ENCODE data around the gene ARID3B. TPM values are rescaled to one million over a fixed set of nuclear protein-coding genes. Genes with fewer than 3 reads are reported as not detected.

The ARID3B gene
- total RNA-seq, 1 experiment from 2014 or later = 19.0 TPM

DNA sequence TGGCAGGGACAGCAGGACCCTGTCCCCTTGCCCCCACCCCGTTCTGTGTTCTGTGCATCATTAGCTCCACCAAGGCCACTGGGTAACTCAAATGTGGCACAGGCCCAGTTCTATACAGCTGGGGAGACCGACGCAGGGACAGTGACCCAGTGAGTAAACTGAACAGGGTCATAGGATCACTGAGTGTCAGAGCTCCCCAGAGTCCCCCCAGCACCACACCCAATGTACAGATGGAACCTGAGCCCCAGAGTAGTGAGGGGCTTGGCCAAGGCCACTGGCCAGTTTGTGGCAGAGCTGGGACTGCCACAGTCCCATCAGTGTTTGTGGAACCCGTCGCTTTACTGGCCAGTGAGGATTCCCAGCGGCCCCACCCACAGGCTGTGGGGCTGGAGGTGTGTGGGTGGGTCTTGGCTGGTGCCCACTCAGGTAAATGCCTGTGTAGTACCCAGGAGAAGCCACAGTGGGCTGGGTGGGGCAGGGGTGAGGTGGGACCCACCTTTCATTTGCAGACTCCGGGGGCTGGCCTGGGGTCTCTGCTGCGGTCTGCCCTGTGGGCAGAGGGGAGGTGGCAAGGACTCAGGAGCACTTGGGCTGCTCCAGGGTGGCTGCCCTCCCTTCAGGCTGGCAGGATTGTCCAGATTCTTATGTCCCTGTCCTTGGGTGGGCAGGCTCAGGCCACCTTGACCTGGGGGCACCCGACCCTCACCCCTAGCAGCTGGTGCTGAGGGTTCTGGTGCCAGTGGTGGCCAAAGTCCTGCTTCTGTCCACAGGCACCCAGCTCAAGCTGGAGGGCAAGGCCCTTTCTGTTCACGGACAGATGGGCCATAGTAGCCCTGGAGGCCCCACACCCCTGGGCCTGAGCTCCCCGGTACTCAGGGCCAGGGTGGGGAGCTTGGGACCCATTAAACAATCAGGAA is 63.0 kb downstream of the ARID3B start:
- POLR2A ChIA-PET (ENCODE audit: unreplicated experiment) = interaction anchor here (1.2 kb wide), 1 partner anchor 9 kb away, joined by 4 read pairs; no protein-coding TSS in a partner anchor
- no peaks in the 10 kb centered on the region for H3K4me1 ChIP-seq (ENCODE audit: insufficient read depth, low read length)
- intact Hi-C loops (cut with micrococcal nuclease) = no loop called here

GRCh38 chr15:74604983-74605794 is 64.2 kb downstream of the ARID3B start:
- Histone ChIP-seq H3K4me1 (ENCODE audit: insufficient read depth, low read length) (no peaks in the 10 kb centered on the region), H3K9ac (ENCODE audit: low read length) (no peak overlapping the region), H3K4me2 (ENCODE audit: low read length) (no peak overlapping the region), H3K9me3 (ENCODE audit: low read length) (no peaks in the 10 kb centered on the region), H3K4me3 (ENCODE audit: low read length) (no peak overlapping the region), H3K36me3 (ENCODE audit: low read depth, low read length) (no peaks in the 10 kb centered on the region), H3F3A (ENCODE audit: low read length, unreplicated experiment) (no peaks in the 10 kb centered on the region), H3K27me3 (ENCODE audit: low read length) (no peaks in the 10 kb centered on the region), H4K20me1 (ENCODE audit: low read length) (no peaks in the 10 kb centered on the region), H2AFZ (ENCODE audit: low read length) (no peak overlapping the region), H3K27ac (ENCODE audit: low read length) (no peak overlapping the region), H3K79me2 (ENCODE audit: low read length) (no peaks in the 10 kb centered on the region), H3K9me2 (replicated peaks; ENCODE audit: low read length) (no peaks in the 10 kb centered on the region)
- TF ChIP-seq EZH2phosphoT487 (IDR thresholded peaks at IDR 0.05; ENCODE audit: borderline replicate concordance, low read length) (no peak), EZH2 (IDR thresholded peaks at IDR 0.05; ENCODE audit: low read length, unreplicated experiment) (no peak)
- TF ChIP-seq, protein P1, sequence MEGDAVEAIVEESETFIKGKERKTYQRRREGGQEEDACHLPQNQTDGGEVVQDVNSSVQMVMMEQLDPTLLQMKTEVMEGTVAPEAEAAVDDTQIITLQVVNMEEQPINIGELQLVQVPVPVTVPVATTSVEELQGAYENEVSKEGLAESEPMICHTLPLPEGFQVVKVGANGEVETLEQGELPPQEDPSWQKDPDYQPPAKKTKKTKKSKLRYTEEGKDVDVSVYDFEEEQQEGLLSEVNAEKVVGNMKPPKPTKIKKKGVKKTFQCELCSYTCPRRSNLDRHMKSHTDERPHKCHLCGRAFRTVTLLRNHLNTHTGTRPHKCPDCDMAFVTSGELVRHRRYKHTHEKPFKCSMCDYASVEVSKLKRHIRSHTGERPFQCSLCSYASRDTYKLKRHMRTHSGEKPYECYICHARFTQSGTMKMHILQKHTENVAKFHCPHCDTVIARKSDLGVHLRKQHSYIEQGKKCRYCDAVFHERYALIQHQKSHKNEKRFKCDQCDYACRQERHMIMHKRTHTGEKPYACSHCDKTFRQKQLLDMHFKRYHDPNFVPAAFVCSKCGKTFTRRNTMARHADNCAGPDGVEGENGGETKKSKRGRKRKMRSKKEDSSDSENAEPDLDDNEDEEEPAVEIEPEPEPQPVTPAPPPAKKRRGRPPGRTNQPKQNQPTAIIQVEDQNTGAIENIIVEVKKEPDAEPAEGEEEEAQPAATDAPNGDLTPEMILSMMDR (conservative IDR thresholded peaks at IDR 0.05; ENCODE audit: low read depth, low read length) = no peak
- no peak; the same call in 1 of the 2 replicates for ATAC-seq
- BruUV-seq (replicated peaks) = no TSS peak
- POLR2A ChIA-PET (ENCODE audit: unreplicated experiment) = no interaction called here
- intact Hi-C loops (cut with micrococcal nuclease) = no loop called here
- CTCF ChIA-PET = no interaction called here
- no peak for DNase-seq

More for the DNA sequence above, 63.0 kb downstream of the ARID3B start:
- Histone ChIP-seq H3K9me2 (replicated peaks; ENCODE audit: low read length) (no peaks in the 10 kb centered on the region), H3K27me3 (ENCODE audit: low read length) (no peaks in the 10 kb centered on the region), H3K27ac (ENCODE audit: low read length) (no peak overlapping the region), H4K20me1 (ENCODE audit: low read length) (no peaks in the 10 kb centered on the region), H3F3A (ENCODE audit: low read length, unreplicated experiment) (no peaks in the 10 kb centered on the region), H3K9me3 (ENCODE audit: low read length) (no peaks in the 10 kb centered on the region), H3K36me3 (ENCODE audit: low read depth, low read length) (no peaks in the 10 kb centered on the region), H3K4me3 (ENCODE audit: low read length) (no peak overlapping the region), H3K4me2 (ENCODE audit: low read length) (no peak overlapping the region), H3K9ac (ENCODE audit: low read length) (no peak overlapping the region), H2AFZ (ENCODE audit: low read length) (no peak overlapping the region), H3K79me2 (ENCODE audit: low read length) (no peaks in the 10 kb centered on the region)
- no peak for ATAC-seq
- no peak for TF ChIP-seq EZH2phosphoT487 (IDR thresholded peaks at IDR 0.05; ENCODE audit: borderline replicate concordance, low read length)
- TF ChIP-seq, protein P1 (conservative IDR thresholded peaks at IDR 0.05; ENCODE audit: low read depth, low read length) = no peak
- no peak for TF ChIP-seq EZH2 (IDR thresholded peaks at IDR 0.05; ENCODE audit: low read length, unreplicated experiment)
- CTCF ChIA-PET = no interaction called here
- no TSS peak for BruUV-seq (replicated peaks)
- no peak for DNase-seq
